ENCODE measurements around the gene MEF2D. TPM values are rescaled to one million over a fixed set of nuclear protein-coding genes. Genes with fewer than 3 reads are reported as not detected.

Gene MEF2D
- total RNA-seq (ENCODE audit: insufficient read depth, low replicate concordance), result 5.5 TPM

- no peak for DNase-seq (ENCODE audit: low spot score)
Measured at GRCh38 chr1:156500543-156500792, at the start of gene MEF2D. MEF2D (minus strand) TSS chr1:156500775; CDS start chr1:156483292, 17,483 bp downstream.

DNA sequence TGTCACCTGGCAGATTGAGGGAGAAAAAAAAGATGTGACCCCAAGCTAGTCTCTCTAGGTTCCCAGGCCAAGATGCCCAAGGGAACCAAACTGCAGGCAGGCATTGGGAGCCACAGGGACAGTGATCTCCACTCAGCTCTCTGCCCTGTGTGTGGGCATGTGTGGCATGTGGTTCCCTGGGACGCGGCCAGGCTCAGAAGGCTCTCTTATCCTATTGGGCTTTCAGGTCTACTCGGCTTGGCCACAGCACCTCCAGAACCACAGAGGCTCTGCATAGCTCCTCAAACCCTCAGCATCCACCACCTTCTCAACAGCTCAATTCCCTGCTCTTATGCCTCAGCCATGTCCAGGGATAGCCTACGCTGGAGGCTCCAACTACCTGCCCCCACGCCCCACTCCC is 49.8 kb upstream of the MEF2D start:
- no peak for DNase-seq (ENCODE audit: low spot score)

DNA sequence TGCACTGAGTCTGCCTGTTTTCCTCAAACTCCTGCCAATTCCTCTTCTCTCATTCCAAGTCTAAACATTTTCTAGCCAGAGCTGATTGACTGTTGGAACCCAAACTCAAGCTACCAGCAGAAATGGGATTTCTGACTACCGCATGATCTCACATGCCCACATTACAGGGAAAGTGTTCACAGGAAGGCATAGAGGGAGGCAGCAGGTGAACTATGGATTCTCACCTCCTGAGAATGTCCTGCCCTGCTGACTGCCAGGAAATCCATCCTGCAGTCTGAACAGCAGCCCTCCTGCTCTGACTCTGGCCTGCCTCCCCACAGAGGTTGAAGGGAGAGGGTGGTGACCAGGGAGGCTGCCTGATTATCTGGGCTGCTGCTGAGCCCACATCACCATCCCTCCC is 49.3 kb upstream of the MEF2D start:
- no peak for DNase-seq (ENCODE audit: low spot score)

GRCh38 chr1:156549390-156549789 is 48.8 kb upstream of the MEF2D start:
- no peak for DNase-seq (ENCODE audit: low spot score)

DNA sequence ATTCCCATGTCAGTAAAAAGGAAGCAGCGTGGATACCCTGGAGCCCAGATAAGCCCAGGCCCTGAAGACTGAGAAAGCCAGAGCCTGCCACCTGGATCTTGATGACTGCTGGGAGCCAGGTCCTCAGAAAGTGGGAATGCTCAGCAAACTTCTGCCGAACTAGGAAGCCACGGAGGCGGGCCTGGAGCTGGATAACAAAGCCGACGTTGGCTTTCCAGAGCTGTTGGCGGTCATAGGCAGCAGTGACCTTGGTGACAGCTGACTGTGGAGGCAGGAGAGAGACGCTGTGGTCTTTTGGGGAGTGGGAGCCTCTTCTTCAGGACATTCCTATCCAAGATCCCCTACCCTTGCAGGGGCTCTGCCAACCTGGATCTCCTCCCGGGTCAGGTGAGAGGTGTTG is 47.4 kb upstream of the MEF2D start:
- no peak for DNase-seq (ENCODE audit: low spot score)

GRCh38 chr1:156547434-156547833 is 46.9 kb upstream of the MEF2D start:
- DNase-seq (ENCODE audit: low spot score), result no peak

GRCh38 chr1:156546267-156546666 is 45.7 kb upstream of the MEF2D start:
- DNase-seq (ENCODE audit: low spot score), result no peak

GRCh38 chr1:156544592-156545102 is 44.1 kb upstream of the MEF2D start:
- no peak for DNase-seq (ENCODE audit: low spot score)

DNA sequence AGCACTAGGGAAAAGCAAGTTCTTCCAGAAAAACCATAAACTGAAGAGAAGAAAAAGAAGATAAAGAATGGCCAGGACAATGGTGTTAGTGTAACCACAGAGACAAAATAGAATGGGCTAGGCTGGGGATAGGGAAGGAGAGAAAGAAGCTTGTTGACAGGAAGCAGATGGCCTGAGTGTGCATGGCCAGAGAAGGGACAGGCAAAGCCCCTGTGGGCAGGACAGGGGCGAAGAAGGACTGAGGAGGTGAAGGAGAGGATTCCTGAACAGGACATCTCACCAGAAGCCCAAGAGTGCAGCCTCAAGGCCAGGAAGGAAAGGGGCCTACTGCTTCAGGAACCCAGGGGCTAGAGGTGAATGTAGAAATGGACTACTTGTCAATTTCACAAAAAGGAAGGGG is 42.5 kb upstream of the MEF2D start:
- DNase-seq (ENCODE audit: low spot score), result no peak

DNA sequence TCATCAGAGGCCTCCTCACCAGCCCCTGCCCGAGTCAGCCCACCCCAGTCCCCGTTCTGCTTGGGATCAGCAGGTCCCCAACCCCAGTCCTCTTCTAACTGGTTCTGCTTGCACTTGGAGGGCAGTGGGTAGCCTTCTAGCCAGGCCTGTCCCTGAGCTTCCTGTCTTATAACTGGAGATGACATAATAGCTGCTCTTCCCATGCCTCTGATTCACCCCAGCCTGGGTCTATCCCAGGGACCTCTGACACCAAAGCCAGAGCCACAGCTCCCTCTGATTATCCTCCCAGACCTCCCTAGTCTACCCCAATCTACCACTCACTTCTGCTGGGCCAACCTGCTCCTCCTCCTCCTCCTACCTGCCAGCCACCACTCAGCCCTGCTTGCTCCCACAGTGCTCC is 40.4 kb upstream of the MEF2D start:
- no peak for DNase-seq (ENCODE audit: low spot score)

- DNase-seq (ENCODE audit: low spot score), result no peak
Measured at GRCh38 chr1:156539818-156540355, 39.3 kb upstream of the MEF2D start.

- no peak for DNase-seq (ENCODE audit: low spot score)
Measured at GRCh38 chr1:156538711-156539440, 38.3 kb upstream of the MEF2D start.

DNA sequence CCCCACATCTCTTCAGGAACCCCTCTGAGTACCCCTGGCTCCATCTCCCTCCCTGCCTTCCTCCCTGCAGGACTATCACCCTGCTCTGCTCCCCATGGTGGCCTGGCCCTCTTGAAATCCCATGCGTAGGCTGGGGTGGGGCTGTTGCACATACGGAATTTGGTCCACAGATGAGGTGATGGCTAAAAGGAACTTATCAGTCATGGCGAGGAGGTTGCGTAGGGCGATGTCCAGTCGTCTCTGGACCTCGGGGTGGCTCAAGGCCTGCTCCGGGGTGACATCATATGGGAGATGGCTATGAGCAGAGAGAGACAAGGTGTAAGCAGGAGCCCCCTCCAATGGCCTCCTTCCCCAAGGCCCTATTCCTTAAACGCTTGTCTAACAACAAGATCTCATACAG is 36.5 kb upstream of the MEF2D start:
- no peak for DNase-seq (ENCODE audit: low spot score)

DNA sequence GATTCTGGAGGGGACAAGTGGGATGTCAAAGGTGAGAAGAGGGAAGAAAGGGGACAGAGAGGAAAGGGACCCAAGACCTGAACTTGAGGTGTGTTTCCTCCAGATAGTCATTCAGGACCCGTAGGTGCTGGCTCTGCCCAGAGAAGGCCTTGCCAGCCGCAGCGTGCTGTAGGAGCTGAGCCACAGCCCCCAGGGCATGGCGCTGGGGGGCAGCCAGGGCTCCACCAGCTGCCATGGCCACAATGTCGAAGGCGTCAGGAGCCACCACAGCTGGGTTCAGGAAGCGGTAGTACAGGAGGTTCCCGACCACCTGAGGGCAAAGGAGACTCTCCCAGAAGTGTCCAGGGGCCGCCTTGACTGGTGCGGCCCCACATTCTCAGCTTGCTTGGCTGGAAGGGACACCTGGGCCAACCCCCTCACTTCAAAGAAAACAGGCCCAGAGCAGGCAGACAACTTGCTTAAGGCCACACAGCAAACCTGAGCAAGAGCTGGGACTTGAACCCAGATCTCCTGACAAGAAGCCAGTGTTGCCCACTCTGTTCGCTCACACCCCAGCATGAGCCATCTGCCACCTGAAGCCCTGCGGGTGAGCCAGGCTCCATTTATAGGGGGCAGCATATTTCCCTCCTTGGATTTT is 34.0 kb upstream of the MEF2D start:
- DNase-seq (ENCODE audit: low spot score), result no peak

DNA sequence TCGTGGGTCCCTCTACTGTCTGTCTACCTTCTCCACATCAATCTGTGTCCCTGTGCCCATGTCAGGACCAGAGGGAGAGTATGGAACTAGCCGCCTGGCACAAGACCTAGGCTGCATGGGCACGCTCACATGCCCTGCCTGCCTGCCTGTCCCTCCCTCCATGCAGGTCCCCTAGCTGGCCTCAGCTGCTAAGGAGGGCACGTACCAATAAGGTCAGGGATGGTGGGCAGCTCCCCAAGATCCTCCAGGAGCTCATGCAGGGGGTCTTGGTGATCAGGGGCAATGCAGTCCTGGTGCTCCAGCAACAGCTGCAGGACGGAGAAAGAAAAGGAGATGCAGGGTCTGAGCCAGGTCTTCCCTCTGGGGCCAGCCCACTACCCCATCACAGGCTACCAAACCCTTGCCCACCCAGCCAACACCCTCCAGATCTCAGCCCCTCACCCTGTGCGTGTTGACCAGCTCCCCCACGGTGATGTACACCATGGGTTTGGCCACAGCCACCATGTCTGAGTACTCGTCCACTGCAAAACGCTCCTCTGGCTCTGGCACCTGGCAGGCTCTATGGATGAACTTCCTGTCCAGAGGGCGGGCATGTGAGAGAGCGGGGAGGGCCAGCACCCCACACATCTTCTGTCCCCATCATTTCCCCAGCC is 33.1 kb upstream of the MEF2D start:
- no peak for DNase-seq (ENCODE audit: low spot score)

DNA sequence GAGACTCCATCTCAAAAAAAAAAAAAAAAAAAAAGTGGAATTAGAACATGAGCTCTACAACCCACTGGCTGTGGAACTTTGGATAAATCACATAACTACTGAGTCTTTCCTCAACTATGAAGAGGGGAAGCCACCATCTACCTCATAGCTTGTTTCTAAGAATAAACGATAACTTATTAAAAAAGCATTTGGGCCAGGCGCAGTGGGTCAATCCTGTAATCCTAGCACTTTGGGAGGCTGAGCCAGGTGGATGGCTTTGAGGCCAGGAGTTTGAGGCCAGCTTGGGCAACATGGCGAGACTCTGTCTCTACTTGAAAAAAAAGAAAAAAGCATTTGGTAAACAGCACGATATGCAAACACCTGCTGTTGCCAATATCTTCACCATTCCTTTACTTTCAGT is 31.8 kb upstream of the MEF2D start:
- no peak for DNase-seq (ENCODE audit: low spot score)

GRCh38 chr1:156530006-156530405 is 29.4 kb upstream of the MEF2D start:
- DNase-seq (ENCODE audit: low spot score), result no peak

DNA sequence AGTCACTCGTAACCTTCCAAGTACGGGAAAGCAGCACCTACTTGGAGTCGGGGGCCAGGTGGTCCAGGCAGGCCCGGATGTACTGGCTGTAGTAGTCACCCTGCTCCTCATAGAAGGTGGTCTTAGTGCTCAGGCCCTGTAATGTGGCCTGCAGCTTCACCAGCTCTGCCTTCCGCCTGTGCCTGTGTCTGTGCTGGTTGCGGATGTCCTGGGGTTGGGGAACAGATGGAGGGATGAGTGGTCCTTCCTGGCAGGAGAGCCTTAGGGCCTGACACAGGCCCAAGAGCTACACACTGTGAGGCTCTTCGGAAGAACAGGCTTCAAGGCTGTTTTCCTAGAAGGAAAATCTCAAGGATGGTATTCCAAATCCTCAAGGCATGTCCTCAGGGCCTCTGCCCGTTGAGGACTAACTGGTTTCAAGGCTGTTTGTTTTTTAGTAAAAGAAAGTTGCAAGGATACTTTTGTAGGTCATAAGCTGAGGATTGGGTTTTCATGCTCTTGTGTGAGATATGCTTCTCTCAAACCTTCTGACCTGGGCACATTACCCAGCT is 28.4 kb upstream of the MEF2D start:
- DNase-seq (ENCODE audit: low spot score), result no peak

- no peak for DNase-seq (ENCODE audit: low spot score)
Measured at GRCh38 chr1:156528231-156528630, 27.7 kb upstream of the MEF2D start.

- DNase-seq (ENCODE audit: low spot score), result no peak
Measured at GRCh38 chr1:156527584-156527983, 27.0 kb upstream of the MEF2D start.

DNA sequence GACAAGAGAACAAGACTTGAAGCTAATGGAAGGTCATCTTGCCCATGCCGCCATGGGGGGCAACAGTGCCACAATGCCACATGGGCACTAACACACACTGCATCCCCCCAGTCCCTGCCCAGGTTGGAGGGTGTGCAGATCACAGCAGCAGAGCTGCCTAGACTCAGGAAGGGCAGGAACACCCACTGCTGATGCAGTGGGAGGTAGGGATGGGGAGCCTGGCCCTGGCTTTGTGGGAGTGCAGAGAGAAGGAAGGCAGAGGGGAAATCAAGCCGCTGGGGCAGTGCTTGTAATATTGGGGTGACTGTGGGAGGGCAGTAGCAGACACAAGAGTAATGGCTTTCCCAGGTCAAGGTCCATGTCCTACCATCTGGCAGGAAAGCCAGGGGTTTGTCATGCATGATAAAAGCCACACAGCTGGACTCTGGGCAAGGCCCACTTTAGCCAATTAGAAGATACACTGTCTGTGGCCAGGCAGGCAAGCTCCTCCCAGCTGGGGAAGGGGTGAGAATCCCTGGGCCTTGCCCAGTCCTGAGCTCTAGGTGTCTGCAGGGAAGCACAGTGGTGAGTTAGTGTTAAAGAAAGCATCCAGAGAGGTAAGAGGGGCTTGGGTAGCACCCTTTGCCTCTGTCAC is 25.4 kb upstream of the MEF2D start:
- DNase-seq (ENCODE audit: low spot score), result no peak

- DNase-seq (ENCODE audit: low spot score), result no peak
Measured at GRCh38 chr1:156525071-156525501, 24.5 kb upstream of the MEF2D start.

Measured in umbilical cord (tissue), 2 donors.